Stimulated activated memory B cell treated with anti-CD40 and anti-IgM and Interleukin-4, amounts not matched to agents 10 μg/mL and 1 μg/mL and 100 μg/mL, for 72 hours (primary cell): ENCODE measurements around the gene FAHD2A.
A peak's percentile ranks its signal among the peaks of the same experiment; 100 is the strongest.
"Not testable (repeated sequence)": the region's sequence is repeated elsewhere in the genome, so short reads cannot be mapped to it uniquely, and the experiment has no call there.

Source experiments
- ATAC-seq: fragments of 150-1000 bp; cut with Tn5 transposase; 2 replicates; pipeline ENCODE4 v1.10.0; 2021
- H3K27ac Mint-ChIP-seq: one replicate; pipeline ENCODE4 v1.8.0; 2022; ENCODE audit warnings: mild to moderate bottlenecking, mixed read lengths
- H3K27me3 Mint-ChIP-seq: one replicate; pipeline ENCODE4 v1.8.0; 2022; ENCODE audit warnings: mixed read lengths
- H3K36me3 Mint-ChIP-seq: one replicate; pipeline ENCODE4 v1.8.0; 2022; ENCODE audit warnings: mixed read lengths
- H3K4me1 Mint-ChIP-seq: one replicate; pipeline ENCODE4 v1.8.0; 2022; ENCODE audit warnings: mixed read lengths
- H3K4me3 Mint-ChIP-seq: one replicate; pipeline ENCODE4 v1.8.0; 2022; ENCODE audit warnings: mild to moderate bottlenecking, moderate library complexity, mixed read lengths
- H3K9me3 Mint-ChIP-seq: one replicate; pipeline ENCODE4 v1.8.0; 2022; ENCODE audit warnings: mixed read lengths

Gene FAHD2A

DNA sequence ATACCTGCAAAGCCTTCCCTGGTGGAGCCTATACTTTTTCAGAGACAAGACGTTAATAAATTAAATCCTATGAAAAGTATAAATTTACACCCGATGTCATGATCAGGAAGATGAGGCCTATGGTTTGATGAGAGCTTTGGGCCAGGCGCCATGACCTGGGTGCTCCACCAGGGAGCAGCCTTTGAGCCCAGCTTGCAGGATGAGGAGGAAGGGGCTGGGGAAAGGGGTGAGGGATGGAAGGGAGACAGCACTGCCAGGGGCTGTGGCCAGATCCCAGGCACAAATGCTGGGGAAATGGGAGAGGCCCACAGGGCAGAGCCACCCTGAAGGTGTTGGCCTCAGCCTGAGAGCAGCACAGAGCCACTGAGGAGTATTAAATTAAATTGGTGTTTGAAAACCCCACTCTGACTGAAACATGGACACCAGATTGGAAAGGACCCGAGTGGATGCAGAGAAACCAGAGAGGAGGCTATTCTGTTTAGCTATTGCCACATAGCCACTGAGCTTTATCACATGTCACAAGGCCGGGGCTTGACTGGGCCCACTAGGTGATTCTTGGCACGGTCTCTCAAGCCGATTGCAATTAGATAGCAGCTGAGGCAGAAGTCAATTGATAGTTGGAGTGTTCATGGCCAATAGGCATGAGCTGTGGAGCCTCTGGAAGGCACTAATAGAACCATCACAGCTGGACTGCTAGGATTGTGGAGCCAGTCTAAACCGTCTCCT lies 9.6 kb upstream of the FAHD2A start:
- Mint-ChIP-seq H3K4me3 (no peak overlapping the region), H3K27ac (no peak overlapping the region), H3K27me3 (peaks cover 19% of the 10 kb centered on the region), H3K9me3 (no peaks in the 10 kb centered on the region), H3K36me3 (no peaks in the 10 kb centered on the region), H3K4me1 (no peaks in the 10 kb centered on the region)
- ATAC-seq: no peak

GRCh38 chr2:95393901-95394300 lies 8.6 kb upstream of the FAHD2A start:
- H3K36me3 Mint-ChIP-seq: no peaks in the 10 kb centered on the region
- H3K4me1 Mint-ChIP-seq: no peaks in the 10 kb centered on the region
- H3K27ac Mint-ChIP-seq: no peak overlapping the region
- H3K4me3 Mint-ChIP-seq: no peak overlapping the region
- peaks cover 9% of the 10 kb centered on the region for H3K27me3 Mint-ChIP-seq
- ATAC-seq: no peak
- no peaks in the 10 kb centered on the region for H3K9me3 Mint-ChIP-seq

GRCh38 chr2:95399061-95399460 lies 3.4 kb upstream of the FAHD2A start:
- no peak overlapping the region for H3K27ac Mint-ChIP-seq
- no peaks in the 10 kb centered on the region for H3K27me3 Mint-ChIP-seq
- no peaks in the 10 kb centered on the region for H3K9me3 Mint-ChIP-seq
- H3K4me1 Mint-ChIP-seq: peaks cover 26% of the 10 kb centered on the region
- H3K4me3 Mint-ChIP-seq: no peak overlapping the region
- no peak for ATAC-seq
- H3K36me3 Mint-ChIP-seq: no peaks in the 10 kb centered on the region

DNA sequence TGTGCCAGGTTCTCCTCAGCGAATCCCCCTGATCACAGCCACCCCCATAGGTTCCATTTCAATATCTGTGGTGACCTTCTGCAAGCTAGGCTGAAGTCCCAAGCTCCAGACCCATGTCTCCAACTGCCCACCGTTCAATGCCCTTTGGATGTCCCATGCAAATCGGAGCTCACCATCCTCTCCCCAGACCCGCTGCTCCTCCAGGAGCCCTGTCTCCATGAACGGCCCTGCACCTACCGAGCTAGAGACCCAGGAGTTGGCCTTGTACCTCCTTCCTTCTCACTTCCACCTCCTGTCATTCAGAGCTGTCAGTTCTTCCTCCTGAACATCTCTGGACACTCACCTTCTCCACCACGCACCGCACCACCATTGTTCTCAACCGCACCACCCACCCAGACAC lies 1.0 kb upstream of the FAHD2A start:
- H3K27ac Mint-ChIP-seq: peak overlapping the region; percentile 99
- H3K27me3 Mint-ChIP-seq: no peaks in the 10 kb centered on the region
- peak overlapping the region; percentile 99 for H3K4me3 Mint-ChIP-seq
- no peaks in the 10 kb centered on the region for H3K36me3 Mint-ChIP-seq
- ATAC-seq: no peak
- no peaks in the 10 kb centered on the region for H3K9me3 Mint-ChIP-seq
- peaks cover 26% of the 10 kb centered on the region for H3K4me1 Mint-ChIP-seq

DNA sequence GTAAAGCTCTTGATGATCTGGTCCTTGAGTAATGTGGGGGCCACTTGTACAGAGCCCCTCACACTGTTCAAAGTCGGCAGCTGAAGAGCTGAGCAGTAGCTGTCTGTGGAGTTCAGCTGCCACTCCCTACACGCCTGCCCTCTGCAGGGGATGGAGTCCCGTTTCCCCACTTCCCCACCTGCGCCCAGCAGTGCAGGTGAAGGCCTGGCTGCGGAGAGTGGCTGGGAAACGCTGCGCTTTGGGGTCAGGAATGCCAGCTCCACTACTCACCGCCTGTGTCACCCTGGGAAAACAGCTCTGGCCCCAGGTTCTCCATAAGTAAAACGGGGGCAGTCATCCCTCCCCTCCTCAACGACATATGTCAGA lies 521 bp upstream of the FAHD2A start:
- H3K36me3 Mint-ChIP-seq, H3K27me3 Mint-ChIP-seq, H3K9me3 Mint-ChIP-seq: not testable (repeated sequence)
- Mint-ChIP-seq H3K4me1 (peaks cover 26% of the 10 kb centered on the region), H3K4me3 (peak overlapping the region; percentile 99), H3K27ac (peak overlapping the region; percentile 99)
- peak; percentile 8 for ATAC-seq

- H3K27ac Mint-ChIP-seq: peak overlapping the region; percentile 99
- not testable (repeated sequence) for H3K36me3 Mint-ChIP-seq, H3K9me3 Mint-ChIP-seq, H3K27me3 Mint-ChIP-seq
- peak overlapping the region; percentile 99 for H3K4me3 Mint-ChIP-seq
- ATAC-seq: peak; percentile 5
- H3K4me1 Mint-ChIP-seq: peaks cover 26% of the 10 kb centered on the region
Observed at GRCh38 chr2:95403204-95403721, 755 bp downstream of the FAHD2A start.

DNA sequence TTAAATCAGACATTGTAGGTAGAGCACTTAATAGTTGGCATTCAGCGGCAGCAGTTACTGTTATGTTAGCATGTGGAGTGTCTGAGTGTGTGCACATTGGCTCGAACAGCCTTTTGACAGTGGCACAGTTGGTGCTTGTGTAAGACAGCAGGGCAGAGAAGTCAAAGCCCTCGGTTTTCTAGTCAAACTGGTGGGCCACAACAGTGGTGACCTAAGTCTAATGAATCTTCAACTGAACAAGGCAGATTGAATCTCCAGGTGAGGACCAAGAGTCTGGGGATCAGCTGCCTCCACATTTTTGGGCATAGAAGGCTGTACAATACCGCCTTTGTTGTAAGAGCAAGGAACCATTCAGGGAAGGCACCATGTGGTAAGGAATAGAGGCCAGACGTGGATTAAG lies 1.3 kb downstream of the FAHD2A start:
- H3K9me3 Mint-ChIP-seq, H3K27me3 Mint-ChIP-seq, ATAC-seq: not testable (repeated sequence)
- peak overlapping the region; percentile 99 for H3K27ac Mint-ChIP-seq
- peaks cover 12% of the 10 kb centered on the region for H3K36me3 Mint-ChIP-seq
- peak overlapping the region; percentile 99 for H3K4me3 Mint-ChIP-seq
- peaks cover 26% of the 10 kb centered on the region for H3K4me1 Mint-ChIP-seq

DNA sequence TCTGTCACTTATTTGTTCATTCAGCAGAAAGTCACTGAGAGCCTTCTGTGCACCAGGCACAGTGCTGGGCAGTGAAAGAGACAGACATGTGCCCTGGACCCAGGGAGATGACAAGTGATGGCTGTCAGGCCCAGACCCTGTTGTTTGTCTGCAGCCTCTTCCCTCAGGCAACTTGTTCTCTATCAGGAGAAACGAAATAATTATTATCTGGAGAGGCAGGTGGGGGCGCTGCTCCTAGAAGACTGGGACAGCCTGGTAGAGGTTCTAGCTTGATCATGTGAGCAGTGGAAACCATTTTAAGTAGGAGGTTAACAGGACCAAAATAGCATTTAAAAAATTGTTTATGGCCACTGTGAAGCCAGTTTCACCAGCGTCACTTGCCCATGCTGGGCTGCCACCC lies 2.2 kb downstream of the FAHD2A start:
- not testable (repeated sequence) for H3K4me3 Mint-ChIP-seq, H3K27ac Mint-ChIP-seq, H3K27me3 Mint-ChIP-seq, H3K9me3 Mint-ChIP-seq, ATAC-seq
- peaks cover 17% of the 10 kb centered on the region for H3K36me3 Mint-ChIP-seq
- H3K4me1 Mint-ChIP-seq: peaks cover 26% of the 10 kb centered on the region

GRCh38 chr2:95411239-95411638 lies 8.7 kb downstream of the FAHD2A start:
- H3K27me3 Mint-ChIP-seq, H3K4me3 Mint-ChIP-seq, H3K27ac Mint-ChIP-seq, H3K9me3 Mint-ChIP-seq, ATAC-seq, H3K4me1 Mint-ChIP-seq: not testable (repeated sequence)
- peaks cover 55% of the 10 kb centered on the region for H3K36me3 Mint-ChIP-seq

- H3K27ac Mint-ChIP-seq, H3K4me3 Mint-ChIP-seq, H3K4me1 Mint-ChIP-seq, H3K27me3 Mint-ChIP-seq, H3K9me3 Mint-ChIP-seq: not testable (repeated sequence)
- ATAC-seq: peak; percentile 79
- peaks cover 43% of the 10 kb centered on the region for H3K36me3 Mint-ChIP-seq
Observed at GRCh38 chr2:95414015-95414594, 11.6 kb downstream of the FAHD2A start.

GRCh38 chr2:95415138-95415537 lies 12.6 kb downstream of the FAHD2A start:
- H3K4me3 Mint-ChIP-seq, H3K4me1 Mint-ChIP-seq, H3K27ac Mint-ChIP-seq, ATAC-seq, H3K9me3 Mint-ChIP-seq, H3K27me3 Mint-ChIP-seq: not testable (repeated sequence)
- H3K36me3 Mint-ChIP-seq: peaks cover 36% of the 10 kb centered on the region

- H3K36me3 Mint-ChIP-seq: peaks cover 32% of the 10 kb centered on the region
- H3K27me3 Mint-ChIP-seq, H3K4me3 Mint-ChIP-seq, H3K9me3 Mint-ChIP-seq, H3K27ac Mint-ChIP-seq, H3K4me1 Mint-ChIP-seq, ATAC-seq: not testable (repeated sequence)
Observed at GRCh38 chr2:95415561-95415960, 13.1 kb downstream of the FAHD2A start.

GRCh38 chr2:95427196-95427867 lies 24.8 kb downstream of the FAHD2A start:
- not testable (repeated sequence) for H3K4me3 Mint-ChIP-seq, H3K36me3 Mint-ChIP-seq, ATAC-seq, H3K9me3 Mint-ChIP-seq, H3K4me1 Mint-ChIP-seq, H3K27me3 Mint-ChIP-seq, H3K27ac Mint-ChIP-seq

DNA sequence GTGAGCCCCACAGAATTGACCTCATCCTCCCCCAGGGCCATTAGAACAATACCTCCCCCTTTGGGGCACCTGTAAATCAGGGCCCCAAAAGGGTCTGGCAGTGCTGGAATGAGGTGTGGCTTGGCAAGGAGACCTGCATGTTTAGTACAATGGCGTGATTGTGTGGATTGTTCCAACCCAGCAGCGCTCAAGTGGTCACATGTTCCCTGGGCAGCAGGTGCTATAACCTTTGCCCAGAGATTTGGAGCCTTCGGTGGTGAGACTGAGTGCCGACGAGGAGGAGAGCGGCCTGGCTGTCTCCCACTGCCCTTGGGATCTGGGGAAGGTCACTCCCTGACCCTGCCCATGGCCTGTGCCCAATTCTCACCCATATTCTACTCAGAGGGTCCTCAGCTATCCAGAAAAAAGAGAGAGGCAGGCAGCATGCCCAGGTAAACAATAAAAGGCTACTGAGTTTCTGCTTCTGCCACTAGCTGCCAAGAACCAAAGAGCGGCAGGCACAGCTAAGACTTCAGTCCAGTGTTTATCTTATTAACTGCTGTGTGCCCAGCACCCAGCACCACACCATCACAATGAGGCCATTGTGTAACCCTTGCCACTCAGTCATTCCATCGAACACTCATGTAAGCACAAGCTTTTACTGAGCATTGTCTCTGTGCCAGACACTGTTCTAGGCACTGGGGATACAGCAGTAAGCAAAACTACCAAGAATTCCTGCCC lies 27.4 kb downstream of the FAHD2A start:
- H3K36me3 Mint-ChIP-seq, H3K9me3 Mint-ChIP-seq, ATAC-seq, H3K27ac Mint-ChIP-seq, H3K27me3 Mint-ChIP-seq, H3K4me1 Mint-ChIP-seq, H3K4me3 Mint-ChIP-seq: not testable (repeated sequence)

DNA sequence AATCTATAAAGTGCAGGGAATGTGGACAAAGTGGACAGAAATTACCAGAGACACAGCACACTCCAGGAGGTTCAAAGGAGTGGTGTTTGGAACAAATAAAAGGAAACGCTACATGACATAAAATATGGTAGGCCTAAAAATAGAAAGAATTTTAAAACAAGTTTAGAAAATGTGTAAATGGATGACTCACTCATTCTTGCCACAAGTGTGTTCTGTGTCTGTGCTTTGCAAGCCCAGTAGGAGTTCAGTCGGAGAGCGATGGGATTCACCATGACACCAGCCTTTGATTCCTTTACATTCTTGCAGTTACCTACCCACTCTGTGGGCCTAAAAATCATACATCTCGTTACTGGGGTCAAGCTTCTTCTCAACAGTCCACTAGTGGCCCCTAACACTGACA lies 30.9 kb downstream of the FAHD2A start:
- H3K27me3 Mint-ChIP-seq, H3K36me3 Mint-ChIP-seq, H3K4me3 Mint-ChIP-seq, H3K27ac Mint-ChIP-seq, H3K4me1 Mint-ChIP-seq, H3K9me3 Mint-ChIP-seq, ATAC-seq: not testable (repeated sequence)
